ENCODE results near the gene PSD4.

DNA sequence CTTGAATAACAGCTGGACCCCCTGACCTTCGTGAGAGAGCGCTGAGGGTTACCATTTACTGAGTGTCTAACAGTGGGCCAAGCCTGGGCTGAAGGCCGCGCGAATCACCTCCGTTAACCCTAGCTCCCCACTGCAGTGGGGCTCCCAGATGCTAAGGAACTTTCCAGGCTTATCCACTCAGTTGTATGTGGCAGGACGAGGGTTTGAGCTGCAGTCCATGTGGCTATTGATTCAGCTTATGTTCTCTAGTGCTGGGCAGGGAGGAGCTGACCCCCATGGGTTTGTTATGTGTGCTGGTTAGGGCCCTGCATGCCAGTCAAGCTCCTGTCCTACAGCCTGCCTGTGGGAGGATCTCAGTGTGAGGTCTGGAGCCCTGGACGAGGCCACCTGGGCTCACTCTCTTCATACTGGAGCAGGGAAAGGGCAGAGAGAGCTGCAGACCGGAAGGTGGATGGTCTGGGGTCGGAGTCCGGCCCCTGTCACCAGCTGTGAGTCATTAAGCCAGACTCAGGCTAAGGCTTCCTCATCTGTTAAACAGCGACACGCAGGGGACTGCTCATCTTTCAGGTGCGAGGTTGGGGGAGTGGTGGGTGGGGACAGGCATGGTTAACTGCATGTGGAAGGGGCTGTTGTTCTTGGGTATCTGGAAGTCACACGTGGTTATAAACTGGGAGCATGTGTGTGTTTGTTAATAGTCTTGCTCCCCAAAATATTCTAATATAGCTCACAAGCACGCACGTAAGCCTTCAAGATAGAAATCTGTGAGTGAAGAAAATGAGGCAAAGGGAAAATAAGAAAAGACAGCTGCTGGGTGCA is 6.6 kb downstream of the PSD4 start:
- TF ChIP-seq, protein P1, sequence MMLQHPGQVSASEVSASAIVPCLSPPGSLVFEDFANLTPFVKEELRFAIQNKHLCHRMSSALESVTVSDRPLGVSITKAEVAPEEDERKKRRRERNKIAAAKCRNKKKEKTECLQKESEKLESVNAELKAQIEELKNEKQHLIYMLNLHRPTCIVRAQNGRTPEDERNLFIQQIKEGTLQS (IDR thresholded peaks at IDR 0.05; ENCODE audit: insufficient read depth, low read depth, low read length) = no peak
- TF ChIP-seq EZH2 (IDR thresholded peaks at IDR 0.05; ENCODE audit: low read depth, low read length, severe bottlenecking) = no peak
- no peak for TF ChIP-seq POLR2A (IDR thresholded peaks at IDR 0.05; ENCODE audit: control extremely low read depth in 1 of 2, low read depth in 2 of 2, low read length in 2 of 2)
- TF ChIP-seq, protein P2, sequence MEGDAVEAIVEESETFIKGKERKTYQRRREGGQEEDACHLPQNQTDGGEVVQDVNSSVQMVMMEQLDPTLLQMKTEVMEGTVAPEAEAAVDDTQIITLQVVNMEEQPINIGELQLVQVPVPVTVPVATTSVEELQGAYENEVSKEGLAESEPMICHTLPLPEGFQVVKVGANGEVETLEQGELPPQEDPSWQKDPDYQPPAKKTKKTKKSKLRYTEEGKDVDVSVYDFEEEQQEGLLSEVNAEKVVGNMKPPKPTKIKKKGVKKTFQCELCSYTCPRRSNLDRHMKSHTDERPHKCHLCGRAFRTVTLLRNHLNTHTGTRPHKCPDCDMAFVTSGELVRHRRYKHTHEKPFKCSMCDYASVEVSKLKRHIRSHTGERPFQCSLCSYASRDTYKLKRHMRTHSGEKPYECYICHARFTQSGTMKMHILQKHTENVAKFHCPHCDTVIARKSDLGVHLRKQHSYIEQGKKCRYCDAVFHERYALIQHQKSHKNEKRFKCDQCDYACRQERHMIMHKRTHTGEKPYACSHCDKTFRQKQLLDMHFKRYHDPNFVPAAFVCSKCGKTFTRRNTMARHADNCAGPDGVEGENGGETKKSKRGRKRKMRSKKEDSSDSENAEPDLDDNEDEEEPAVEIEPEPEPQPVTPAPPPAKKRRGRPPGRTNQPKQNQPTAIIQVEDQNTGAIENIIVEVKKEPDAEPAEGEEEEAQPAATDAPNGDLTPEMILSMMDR (IDR thresholded peaks at IDR 0.05; ENCODE audit: control extremely low read depth in 1 of 3, insufficient read depth in 1 of 3, low read depth in 1 of 3, low read length in 3 of 3) = no peak
- TF ChIP-seq, protein P3, sequence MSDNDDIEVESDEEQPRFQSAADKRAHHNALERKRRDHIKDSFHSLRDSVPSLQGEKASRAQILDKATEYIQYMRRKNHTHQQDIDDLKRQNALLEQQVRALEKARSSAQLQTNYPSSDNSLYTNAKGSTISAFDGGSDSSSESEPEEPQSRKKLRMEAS (IDR thresholded peaks at IDR 0.05) = no peak
- TF ChIP-seq MAFK (IDR thresholded peaks at IDR 0.05; ENCODE audit: low read depth, low read length) = no peak
- TF ChIP-seq RFX5 (IDR thresholded peaks at IDR 0.05; ENCODE audit: borderline replicate concordance, low read depth, low read length) = no peak
- no peak for TF ChIP-seq SIRT6 (IDR thresholded peaks at IDR 0.05; ENCODE audit: low read length)
- no peak for TF ChIP-seq EGR1 (IDR thresholded peaks at IDR 0.05; ENCODE audit: borderline replicate concordance, low read depth, low read length)
- TF ChIP-seq POLR2AphosphoS5 (IDR thresholded peaks at IDR 0.05; ENCODE audit: low read depth, low read length) = no peak
- TF ChIP-seq, protein P4, sequence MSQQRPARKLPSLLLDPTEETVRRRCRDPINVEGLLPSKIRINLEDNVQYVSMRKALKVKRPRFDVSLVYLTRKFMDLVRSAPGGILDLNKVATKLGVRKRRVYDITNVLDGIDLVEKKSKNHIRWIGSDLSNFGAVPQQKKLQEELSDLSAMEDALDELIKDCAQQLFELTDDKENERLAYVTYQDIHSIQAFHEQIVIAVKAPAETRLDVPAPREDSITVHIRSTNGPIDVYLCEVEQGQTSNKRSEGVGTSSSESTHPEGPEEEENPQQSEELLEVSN (IDR thresholded peaks at IDR 0.05) = no peak
